ENCODE measurements around the gene ELOVL3. TPM values are rescaled to one million over a fixed set of nuclear protein-coding genes. Genes with fewer than 3 reads are reported as not detected.
A peak's percentile ranks its signal among the peaks of the same experiment; 100 is the strongest.

The ELOVL3 gene
- total and polyA plus RNA-seq, 2 of the 13 experiments (the other 11 are each of a cell fraction or from before 2014, with no cell fraction given): 0.58 to 0.69 TPM

- TF ChIP-seq ZNF512B (CRISPR knock-in tag; IDR thresholded peaks at IDR 0.05; ENCODE audit: borderline replicate concordance) (peak; percentile 78; the same call in 1 of the 2 replicates), ZNF75D (CRISPR knock-in tag; IDR thresholded peaks at IDR 0.05; ENCODE audit: borderline replicate concordance) (no peak), ZFP36L2 (CRISPR knock-in tag; IDR thresholded peaks at IDR 0.05) (no peak), GZF1 (CRISPR knock-in tag; IDR thresholded peaks at IDR 0.05) (no peak), CHCHD3 (CRISPR knock-in tag; IDR thresholded peaks at IDR 0.05) (no peak), U2AF1 (optimal IDR thresholded peaks at IDR 0.05; ENCODE audit: low read depth, low read length) (no peak), HOXD1 (CRISPR knock-in tag; IDR thresholded peaks at IDR 0.05) (no peak), ZFP36L1 (CRISPR knock-in tag; IDR thresholded peaks at IDR 0.05) (no peak), ZBTB42 (CRISPR knock-in tag; IDR thresholded peaks at IDR 0.05) (no peak), ZNF318 (CRISPR knock-in tag; IDR thresholded peaks at IDR 0.05) (no peak), NAIF1 (CRISPR knock-in tag; IDR thresholded peaks at IDR 0.05; ENCODE audit: borderline replicate concordance) (no peak), TFDP1 (CRISPR knock-in tag; IDR thresholded peaks at IDR 0.05; ENCODE audit: borderline replicate concordance) (peak; percentile 61; the same call in 1 of the 2 replicates), ZNF619 (CRISPR knock-in tag; IDR thresholded peaks at IDR 0.05) (0 out of 2 replicates have a peak, but pooled peaks have one; percentile 34), ZNF7 (CRISPR knock-in tag; IDR thresholded peaks at IDR 0.05) (no peak), NRL (CRISPR knock-in tag; IDR thresholded peaks at IDR 0.05; ENCODE audit: borderline replicate concordance) (no peak), JUND (CRISPR knock-in tag; IDR thresholded peaks at IDR 0.05) (no peak), TARDBP (CRISPR knock-in tag; IDR thresholded peaks at IDR 0.05) (no peak), ZNF746 (CRISPR knock-in tag; IDR thresholded peaks at IDR 0.05) (no peak), RFX3 (CRISPR knock-in tag; IDR thresholded peaks at IDR 0.05) (no peak), PHB2 (IDR thresholded peaks at IDR 0.05; ENCODE audit: partially characterized antibody) (no peak)
These were observed 3.7 kb downstream of the ELOVL3 start (continued) for GRCh38 chr10:102229810-102230263.

Measured in HepG2 (cell line).